Dermis microvascular lymphatic vessel endothelial cell (primary cell): ENCODE data around the gene HNRNPD. TPM values are rescaled to one million over a fixed set of nuclear protein-coding genes. Genes with fewer than 3 reads are reported as not detected.
A peak's percentile ranks its signal among the peaks of the same experiment; 100 is the strongest.
"Not testable (repeated sequence)": the region's sequence is repeated elsewhere in the genome, so short reads cannot be mapped to it uniquely, and the experiment has no call there.

Experiments used
- DNase-seq, 2 donors: peaks; one replicate each; pipeline versions ENCODE4 v3.0.0 to v3.0.0-alpha.2; 2010; ENCODE audit warnings: low read depth in 2 of 2
- total RNA-seq: library from RNA; depleted of rRNA; stranded (reverse); fragments of >200 nt; gene quantifications from 2 replicates; pipeline ENCODE4 v1.2.1, GENCODE V29; 2014

The HNRNPD gene
- total RNA-seq, result 24.9 and 26.8 TPM in 2 replicates

- peak; percentile 94 to 99 for DNase-seq
Observed at GRCh38 chr4:82373816-82374625, at the start of gene HNRNPD. Gene HNRNPD, minus strand, starts transcription at chr4:82373991. Its CDS starts 313 bp downstream, at chr4:82373678.

- no peak for DNase-seq
Observed at GRCh38 chr4:82422616-82423015, 48.8 kb upstream of the HNRNPD start.

GRCh38 chr4:82421796-82422560 lies 48.2 kb upstream of the HNRNPD start:
- no peak for DNase-seq

GRCh38 chr4:82419451-82419850 lies 45.7 kb upstream of the HNRNPD start:
- no peak for DNase-seq

- no peak for DNase-seq
Observed at GRCh38 chr4:82415922-82416365, 42.2 kb upstream of the HNRNPD start.

- not testable (repeated sequence) for DNase-seq
Observed at GRCh38 chr4:82415061-82415460, 41.3 kb upstream of the HNRNPD start.

GRCh38 chr4:82403725-82404124 lies 29.9 kb upstream of the HNRNPD start:
- DNase-seq, result no peak

GRCh38 chr4:82402196-82402775 lies 28.5 kb upstream of the HNRNPD start:
- no peak for DNase-seq

- DNase-seq, result no peak
Observed at GRCh38 chr4:82401600-82401999, 27.8 kb upstream of the HNRNPD start.

- no peak for DNase-seq
Observed at GRCh38 chr4:82398263-82398662, 24.5 kb upstream of the HNRNPD start.

- DNase-seq, result no peak
Observed at GRCh38 chr4:82397527-82397926, 23.7 kb upstream of the HNRNPD start.

- no peak for DNase-seq
Observed at GRCh38 chr4:82394896-82395295, 21.1 kb upstream of the HNRNPD start.

- not testable (repeated sequence) for DNase-seq
Observed at GRCh38 chr4:82390061-82390460, 16.3 kb upstream of the HNRNPD start.

- no peak for DNase-seq
Observed at GRCh38 chr4:82388405-82388804, 14.6 kb upstream of the HNRNPD start.

GRCh38 chr4:82386312-82386711 lies 12.5 kb upstream of the HNRNPD start:
- not testable (repeated sequence) for DNase-seq

- no peak for DNase-seq
Observed at GRCh38 chr4:82382751-82383150, 9.0 kb upstream of the HNRNPD start.

GRCh38 chr4:82381661-82382296 lies 8.0 kb upstream of the HNRNPD start:
- no peak for DNase-seq

GRCh38 chr4:82381235-82381634 lies 7.4 kb upstream of the HNRNPD start:
- no peak for DNase-seq

- no peak for DNase-seq
Observed at GRCh38 chr4:82380831-82381230, 7.0 kb upstream of the HNRNPD start.

- no peak for DNase-seq
Observed at GRCh38 chr4:82380344-82380743, 6.6 kb upstream of the HNRNPD start.

GRCh38 chr4:82376109-82376508 lies 2.3 kb upstream of the HNRNPD start:
- DNase-seq, result no peak

GRCh38 chr4:82373486-82373815 lies 340 bp downstream of the HNRNPD start:
- DNase-seq, result no peak
